Measurements from ENCODE around the gene ZSWIM4.

DNA sequence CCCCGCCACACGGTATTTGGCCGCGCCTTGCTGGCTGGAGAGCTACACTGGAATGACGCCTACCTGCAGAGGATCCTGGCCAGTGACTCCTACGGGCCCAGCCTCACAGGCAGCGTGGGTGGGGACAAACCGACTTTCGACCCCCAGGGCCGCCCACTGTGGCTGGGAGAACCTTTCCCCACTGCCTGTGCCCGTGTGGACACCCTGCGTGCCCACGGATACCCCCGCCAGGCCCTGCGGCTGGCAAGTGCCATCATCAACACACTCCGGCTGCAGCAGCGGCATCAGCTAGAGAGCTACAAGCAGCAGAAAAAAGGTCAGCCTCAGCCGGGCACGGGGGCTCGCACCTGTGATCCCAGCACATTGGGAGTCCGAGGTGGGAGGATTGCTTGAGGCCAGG is 19.3 kb downstream of the ZSWIM4 start:
- TF ChIP-seq EP300 (IDR thresholded peaks at IDR 0.05) (no peak), POLR2A (IDR thresholded peaks at IDR 0.05) (no peak)

Measured in ovary (tissue), 1 donor.